H1 (cell line): ENCODE data around the gene PBX1. TPM values are rescaled to one million over a fixed set of nuclear protein-coding genes. Genes with fewer than 3 reads are reported as not detected.

Experiments used
- CTCF ChIA-PET: fragments of 300-600 bp; sonication (Branson Sonifier 250); formaldehyde crosslinking; loops from one replicate; lab custom pipeline; 2021; ENCODE audit not compliant: partially characterized antibody; lab: Charles Lee
- POLR2A ChIA-PET: fragments of 300-600 bp; sonication (Branson Sonifier 250); formaldehyde crosslinking; loops from one replicate; lab custom pipeline; 2021; ENCODE audit warnings: inconsistent platforms; ENCODE audit not compliant: partially characterized antibody; lab: Charles Lee
- DNase-seq, 2 experiments: peaks; one replicate each; pipeline versions ENCODE4 v3.0.0 to v3.0.0-alpha.2; 2010 to 2022; ENCODE audit warnings: low spot score in 2 of 2, low read depth in 1 of 2, mixed read lengths in 1 of 2
- FAIRE-seq: peaks from 2 replicates; lab custom pipeline; 2011; peaks lifted over from hg19 to GRCh38; lab: Jason Lieb, UNC
- H2AFZ ChIP-seq: 2 replicates; pipeline ENCODE4 v1.8.1; 2012; ENCODE audit warnings: low read length, inconsistent platforms
- H2AK5ac ChIP-seq: 2 replicates; pipeline ENCODE4 v1.6.1; 2013; ENCODE audit warnings: low read depth, low read length
- H2BK120ac ChIP-seq: replicated peaks from 2 replicates; pipeline ENCODE3; 2013; ENCODE audit warnings: low read depth, low read length, inconsistent platforms
- H2BK12ac ChIP-seq: 2 replicates; pipeline ENCODE4 v1.6.1; 2013; ENCODE audit warnings: low read depth, low read length
- H2BK15ac ChIP-seq: 2 replicates; pipeline ENCODE4 v1.6.1; 2013; ENCODE audit warnings: low read length
- H2BK20ac ChIP-seq: 2 replicates; pipeline ENCODE4 v1.6.1; 2013; ENCODE audit warnings: low read length
- H2BK5ac ChIP-seq: 2 replicates; pipeline ENCODE4 v1.6.1; 2013; ENCODE audit warnings: low read depth, low read length
- H3K14ac ChIP-seq: 2 replicates; pipeline ENCODE4 v1.6.1; 2013; ENCODE audit warnings: inconsistent platforms; ENCODE audit not compliant: insufficient read length
- H3K18ac ChIP-seq: 2 replicates; pipeline ENCODE4 v1.6.1; 2013; ENCODE audit warnings: low read length; ENCODE audit errors: extremely low read depth
- H3K23ac ChIP-seq: 2 replicates; pipeline ENCODE4 v1.6.1; 2013; ENCODE audit warnings: inconsistent platforms; ENCODE audit not compliant: insufficient read length
- H3K23me2 ChIP-seq: 2 replicates; pipeline ENCODE4 v1.6.1; 2013; ENCODE audit warnings: low read depth, low read length
- H3K27ac ChIP-seq: 2 replicates; pipeline ENCODE4 v1.6.1; 2011; ENCODE audit warnings: low read depth, low read length, inconsistent platforms
- H3K27me3 ChIP-seq, 4 experiments: replicated peaks in 1 of 4; 1 replicate in 1 of 4; 2 replicates in 3 of 4; pipeline versions ENCODE4 v1.6.1 to v1.8.1; 2011 to 2013; ENCODE audit warnings: low read length in 3 of 4, mild to moderate bottlenecking in 3 of 4, inconsistent platforms in 2 of 4, mixed read lengths in 2 of 4, moderate library complexity in 1 of 4; ENCODE audit not compliant: control insufficient read depth in 3 of 4, insufficient read depth in 3 of 4; ENCODE audit errors: extremely low read depth in 1 of 4
- H3K36me3 ChIP-seq, 4 experiments: 2 replicates each; pipeline versions ENCODE4 v1.6.1 to v1.8.1; 2011 to 2013; ENCODE audit warnings: mild to moderate bottlenecking in 4 of 4, low read length in 3 of 4, moderate library complexity in 2 of 4, control low read depth in 1 of 4, inconsistent platforms in 1 of 4; ENCODE audit not compliant: insufficient read depth in 4 of 4, control insufficient read depth in 2 of 4
- H3K4ac ChIP-seq: replicated peaks from 2 replicates; pipeline ENCODE3; 2013; ENCODE audit warnings: low read length, low read depth, mixed read lengths, inconsistent platforms; ENCODE audit not compliant: insufficient read length
- H3K4me1 ChIP-seq, 4 experiments: replicated peaks in 1 of 4; 1 replicate in 1 of 4; 2 replicates in 3 of 4; pipeline versions ENCODE4 v1.6.1 to v1.8.1; 2011 to 2013; ENCODE audit warnings: low read length in 3 of 4, inconsistent platforms in 2 of 4, mixed read lengths in 1 of 4; ENCODE audit not compliant: insufficient read depth in 4 of 4, control insufficient read depth in 3 of 4
- H3K4me2 ChIP-seq, 2 experiments: 2 replicates each; pipeline versions ENCODE4 v1.6.1 to v1.8.1; 2011 to 2013; ENCODE audit warnings: low read depth in 2 of 2, low read length in 2 of 2, control low read depth in 1 of 2, inconsistent platforms in 1 of 2, mild to moderate bottlenecking in 1 of 2; ENCODE audit not compliant: insufficient read depth in 1 of 2
- H3K4me3 ChIP-seq, 4 experiments: fragments of 200-600, 300-600 bp in 1 of 4; sonication (generic), shearing (Covaris generic), sonication (Bioruptor Twin) in 1 of 4; 2 replicates each; pipeline versions ENCODE4 v1.5.1 to v1.8.1; 2011 to 2016; ENCODE audit warnings: low read length in 4 of 4, low read depth in 3 of 4, control low read depth in 2 of 4, inconsistent platforms in 2 of 4, mild to moderate bottlenecking in 2 of 4, mixed read lengths in 1 of 4, moderate library complexity in 1 of 4; ENCODE audit not compliant: insufficient read depth in 2 of 4; ENCODE audit errors: extremely low read depth in 1 of 4
- H3K56ac ChIP-seq: replicated peaks from 2 replicates; pipeline ENCODE3; 2013; ENCODE audit warnings: low read depth, mild to moderate bottlenecking, mixed read lengths, low read length, inconsistent platforms; ENCODE audit not compliant: insufficient read length
- H3K79me1 ChIP-seq: 2 replicates; pipeline ENCODE4 v1.6.1; 2013; ENCODE audit warnings: low read depth, low read length, control low read depth
- H3K79me2 ChIP-seq, 2 experiments: 2 replicates each; pipeline versions ENCODE4 v1.6.1 to v1.8.1; 2012 to 2013; ENCODE audit warnings: low read length in 2 of 2, mild to moderate bottlenecking in 2 of 2, inconsistent platforms in 1 of 2; ENCODE audit not compliant: insufficient read depth in 2 of 2, control insufficient read depth in 1 of 2
- H3K9ac ChIP-seq, 4 experiments: replicated peaks in 1 of 4; 1 replicate in 1 of 4; 2 replicates in 3 of 4; pipeline versions ENCODE4 v1.6.1 to v1.8.1; 2011 to 2013; ENCODE audit warnings: low read depth in 3 of 4, low read length in 3 of 4, control low read depth in 2 of 4, mild to moderate bottlenecking in 2 of 4, moderate library complexity in 2 of 4, inconsistent platforms in 1 of 4; ENCODE audit errors: extremely low read depth in 1 of 4
- H3K9me3 ChIP-seq, 2 experiments: 2 replicates each; pipeline versions ENCODE4 v1.6.1 to v1.8.1; 2012 to 2013; ENCODE audit warnings: mild to moderate bottlenecking in 2 of 2, moderate library complexity in 2 of 2, control low read depth in 1 of 2, inconsistent platforms in 1 of 2, low read depth in 1 of 2, low read length in 1 of 2, mixed read lengths in 1 of 2; ENCODE audit not compliant: insufficient read depth in 2 of 2
- H4K20me1 ChIP-seq, 2 experiments: replicated peaks in 1 of 2; 2 replicates each; pipeline versions ENCODE3 to v1.8.1; 2011 to 2013; ENCODE audit warnings: inconsistent platforms in 2 of 2, low read length in 2 of 2, mild to moderate bottlenecking in 1 of 2; ENCODE audit not compliant: insufficient read depth in 2 of 2, control insufficient read depth in 1 of 2
- H4K5ac ChIP-seq: 2 replicates; pipeline ENCODE4 v1.6.1; 2013; ENCODE audit warnings: low read length, low read depth, mixed read lengths, inconsistent platforms; ENCODE audit not compliant: insufficient read length
- H4K8ac ChIP-seq: 2 replicates; pipeline ENCODE4 v1.8.0; 2013; ENCODE audit warnings: mild to moderate bottlenecking, moderate library complexity, low read length, inconsistent platforms; ENCODE audit not compliant: insufficient read depth; ENCODE audit errors: extremely low read depth
- H4K91ac ChIP-seq: replicated peaks from 2 replicates; pipeline ENCODE3; 2013; ENCODE audit warnings: low read length, mixed read lengths, inconsistent platforms; ENCODE audit not compliant: insufficient read length
- CBX5 ChIP-seq: fragments of 300-800, 300-1000 bp; sonication (generic); IDR thresholded peaks from 2 replicates; pipeline ENCODE4 v1.7.1; 2016; ENCODE audit warnings: antibody characterized with exemption, low read length, low read depth
- CBX8 ChIP-seq: fragments of 300-800, 300-1000 bp; sonication (generic); IDR thresholded peaks from 2 replicates; pipeline ENCODE4 v1.7.1; 2016; ENCODE audit warnings: low read depth, low read length, borderline replicate concordance
- CHD2 ChIP-seq: IDR thresholded peaks from 2 replicates; pipeline ENCODE4 v1.6.1; 2012; ENCODE audit warnings: low read length, improper control_type of control experiment
- EZH2 ChIP-seq: fragments of 200-600 bp; sonication (generic); IDR thresholded peaks from 2 replicates; pipeline ENCODE4 v1.7.1; 2012; ENCODE audit warnings: low read depth, mild to moderate bottlenecking, moderate library complexity, low read length, inconsistent platforms; ENCODE audit not compliant: severe bottlenecking
- JUND ChIP-seq: IDR thresholded peaks from 2 replicates; pipeline ENCODE4 v1.6.1; 2011; ENCODE audit warnings: mild to moderate bottlenecking, improper control_type of control experiment, low read length
- NANOG ChIP-seq: IDR thresholded peaks from 2 replicates; pipeline ENCODE4 v1.6.1; 2011; ENCODE audit warnings: low read length, low read depth, mild to moderate bottlenecking, inconsistent platforms; ENCODE audit not compliant: insufficient read depth, poor library complexity, severe bottlenecking
- POU5F1 ChIP-seq: IDR thresholded peaks from 2 replicates; pipeline ENCODE4 v1.6.1; 2011; ENCODE audit warnings: low read depth, mild to moderate bottlenecking, low read length, moderate library complexity
- SP2 ChIP-seq: IDR thresholded peaks from 2 replicates; pipeline ENCODE4 v1.6.1; 2012; ENCODE audit warnings: mild to moderate bottlenecking, low read length, inconsistent platforms
- TCF12 ChIP-seq: IDR thresholded peaks from 2 replicates; pipeline ENCODE4 v1.6.1; 2011; ENCODE audit warnings: low read depth, mild to moderate bottlenecking, low read length
- WGBS, 2 experiments: shearing (Covaris generic) in 1 of 2; methylation state at CpG; one replicate each; pipeline versions ENCODE4 v1.1.6 to v1.1.7; 2013 to 2015; ENCODE audit warnings: low lambda C conversion rate in 2 of 2, mixed read lengths in 2 of 2, inconsistent platforms in 1 of 2, low coverage in 1 of 2, missing lambda C conversion rate in 1 of 2; ENCODE audit not compliant: insufficient replicate concordance in 2 of 2, insufficient coverage in 1 of 2, insufficient read length in 1 of 2; ENCODE audit errors: extremely low coverage in 1 of 2, missing lambda C conversion rate in 1 of 2; 5-methylcytosine and 5-hydroxymethylcytosine counted together
- polyA plus RNA-seq, 7 experiments: library from polyadenylated mRNA; depleted of rRNA in 3 of 7; stranded (reverse) in 5 of 7; unstranded in 2 of 7; fragments of >200 nt in 5 of 7; fragments of 200-250 nt in 2 of 7; gene quantifications; 1 replicate in 5 of 7; 2 replicates in 1 of 7; 4 replicates in 1 of 7; pipeline versions ENCODE4 v1.2.1 to v1.2.3, GENCODE V29; 2011 to 2013; ENCODE audit warnings: missing spikeins in 2 of 7, mixed read lengths in 2 of 7
- total RNA-seq: library from RNA; stranded (reverse); fragmentation: NEBNext Ultra II Directional; extraction: Animal tissue kit (Norgen Biotek cat#: 25700); gene quantifications from 2 replicates; pipeline ENCODE4 v1.2.1, GENCODE V29; 2021
- TF ChIP-seq, protein P1 (sequence below): IDR thresholded peaks from 2 replicates; pipeline ENCODE4 v1.6.1; 2011; ENCODE audit warnings: low read length, improper control_type of control experiment
- TF ChIP-seq, protein P2 (sequence below): IDR thresholded peaks from 2 replicates; pipeline ENCODE4 v1.6.1; 2011; ENCODE audit warnings: low read depth, mild to moderate bottlenecking, low read length; ENCODE audit not compliant: insufficient read depth

Gene PBX1
- total and polyA plus RNA-seq, 2 of the 8 experiments (the other 6 are each of a cell fraction or from before 2014, with no cell fraction given) = 87.4 to 124 TPM

DNA sequence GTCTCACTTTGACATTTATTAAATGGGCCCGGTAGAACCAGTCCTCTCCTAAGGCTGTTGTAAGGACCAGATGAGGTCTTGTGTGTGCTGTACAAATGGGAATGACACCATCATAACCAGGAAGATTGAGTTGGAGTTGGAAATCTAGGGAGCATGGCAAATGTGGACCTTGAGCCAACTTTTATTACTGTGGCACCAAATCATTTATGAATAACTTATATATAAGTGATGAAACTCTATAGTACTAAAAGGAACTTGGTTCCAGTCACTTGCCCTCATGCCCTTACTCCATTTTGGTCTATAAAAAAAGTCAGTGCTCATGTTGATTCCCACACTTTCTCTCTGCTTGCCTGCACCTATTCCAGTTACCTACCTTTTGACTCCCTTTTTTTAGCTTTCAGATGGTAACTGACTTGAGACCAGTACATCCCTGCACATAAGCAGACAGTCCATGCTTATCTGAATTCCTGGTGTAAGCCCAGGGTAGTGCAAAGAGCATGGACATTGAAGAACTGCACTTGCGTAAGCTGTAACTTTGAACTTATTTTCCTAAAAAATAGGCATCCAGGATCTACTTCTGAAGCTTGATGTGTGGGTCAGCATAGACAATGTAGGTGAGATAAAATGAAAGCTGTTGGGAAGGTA is 210.6 kb downstream of the PBX1 start:
- no peak for FAIRE-seq
- CTCF ChIA-PET = interaction anchor here (1.4 to 10.6 kb wide), 3 partner anchors 17 to 95 kb away, joined by 3 to 88 read pairs (median 8); no protein-coding TSS in a partner anchor
- TF ChIP-seq EZH2 (no peak), SP2 (no peak), POU5F1 (no peak), CBX8 (no peak), CBX5 (no peak), TCF12 (no peak), JUND (no peak), NANOG (no peak), CHD2 (no peak)
- TF ChIP-seq, protein P1, sequence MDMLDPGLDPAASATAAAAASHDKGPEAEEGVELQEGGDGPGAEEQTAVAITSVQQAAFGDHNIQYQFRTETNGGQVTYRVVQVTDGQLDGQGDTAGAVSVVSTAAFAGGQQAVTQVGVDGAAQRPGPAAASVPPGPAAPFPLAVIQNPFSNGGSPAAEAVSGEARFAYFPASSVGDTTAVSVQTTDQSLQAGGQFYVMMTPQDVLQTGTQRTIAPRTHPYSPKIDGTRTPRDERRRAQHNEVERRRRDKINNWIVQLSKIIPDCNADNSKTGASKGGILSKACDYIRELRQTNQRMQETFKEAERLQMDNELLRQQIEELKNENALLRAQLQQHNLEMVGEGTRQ = no peak
- TF ChIP-seq, protein P2, sequence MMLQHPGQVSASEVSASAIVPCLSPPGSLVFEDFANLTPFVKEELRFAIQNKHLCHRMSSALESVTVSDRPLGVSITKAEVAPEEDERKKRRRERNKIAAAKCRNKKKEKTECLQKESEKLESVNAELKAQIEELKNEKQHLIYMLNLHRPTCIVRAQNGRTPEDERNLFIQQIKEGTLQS = no peak

More for the DNA sequence above, 210.6 kb downstream of the PBX1 start:
- Histone ChIP-seq H3K79me1 (peaks cover 14% of the 10 kb centered on the region), H3K9ac (no peak overlapping the region), H3K27ac (no peak overlapping the region), H2BK12ac (no peak overlapping the region), H4K8ac (no peak overlapping the region), H4K20me1 (peaks cover 2 to 8% of the 10 kb centered on the region in 2 experiments), H2BK15ac (no peak overlapping the region), H3K14ac (no peak overlapping the region), H3K18ac (no peak overlapping the region), H3K27me3 (no peaks in the 10 kb centered on the region), H3K4ac (no peak overlapping the region), H4K91ac (no peak overlapping the region), H3K56ac (no peak overlapping the region), H3K36me3 (no peaks in the 10 kb centered on the region; a peak in 1 of 8 replicates), H2BK120ac (no peak overlapping the region), H3K4me2 (no peak overlapping the region), H4K5ac (no peak overlapping the region), H3K4me1 (peaks cover 3 to 26% (median 13%) of the 10 kb centered on the region in 4 experiments; a peak in 6 of 7 replicates), H3K4me3 (no peak overlapping the region), H2AFZ (no peak overlapping the region), H3K23me2 (no peaks in the 10 kb centered on the region; the same call in 1 of the 2 replicates), H3K23ac (no peak overlapping the region), H3K79me2 (peaks cover 0 to 87% of the 10 kb centered on the region in 2 experiments; a peak in 3 of 4 replicates), H2BK20ac (no peak overlapping the region), H2AK5ac (no peak overlapping the region), H3K9me3 (no peaks in the 10 kb centered on the region), H2BK5ac (no peak overlapping the region)
- no peak for DNase-seq
- POLR2A ChIA-PET = interaction anchor here (1.2 kb wide), 1 partner anchor 17 kb away, joined by 3 read pairs; no protein-coding TSS in a partner anchor
- 87% methylated on average over 2 of the region's 2 CpGs; no CpG with 5 or more reads in 1 of the 2 experiments for WGBS, 2 experiments
